Gastroesophageal sphincter (tissue), 4 donors: ENCODE measurements around the gene NABP1. TPM values are rescaled to one million over a fixed set of nuclear protein-coding genes. Genes with fewer than 3 reads are reported as not detected.

Source experiments
- ATAC-seq: fragments of 150-250 bp; one replicate; pipeline ENCODE4 v1.9.1; 2016; ENCODE audit warnings: mild to moderate bottlenecking, moderate library complexity
- H3K27ac ChIP-seq, 4 donors: fragments of 200-600 bp; sonication (generic) in 3 of 4; 1 replicate in 3 of 4; 2 replicates in 1 of 4; pipeline ENCODE4 v1.5.1; 2016 to 2019
- H3K27me3 ChIP-seq: fragments of 200-600 bp; sonication (generic); one replicate; pipeline ENCODE4 v1.5.1; 2019
- H3K36me3 ChIP-seq, 2 donors: fragments of 200-600 bp; sonication (generic); one replicate each; pipeline ENCODE4 v1.5.1; 2019; ENCODE audit warnings: control low read depth in 1 of 2
- H3K4me1 ChIP-seq, 3 donors: fragments of 200-600 bp; sonication (generic); 1 replicate in 2 of 3; 2 replicates in 1 of 3; pipeline ENCODE4 v1.5.1; 2016 to 2019; ENCODE audit warnings: control low read depth in 2 of 3
- H3K4me3 ChIP-seq, 2 donors: fragments of 200-600 bp; sonication (generic); one replicate each; pipeline ENCODE4 v1.5.1; 2019; ENCODE audit warnings: mild to moderate bottlenecking in 1 of 2, moderate library complexity in 1 of 2
- H3K9me3 ChIP-seq, 3 donors: fragments of 200-600 bp; sonication (generic); one replicate each; pipeline ENCODE4 v1.5.1; 2017 to 2019; ENCODE audit warnings: control low read depth in 2 of 3
- CTCF ChIP-seq, 4 experiments: fragments of 200-600 bp in 2 of 4; fragments of 450-650 bp in 2 of 4; sonication (generic) in 1 of 4; IDR thresholded peaks; one replicate each; pipeline ENCODE4 v1.5.1; 2017 to 2019; ENCODE audit warnings: antibody characterized with exemption in 4 of 4, mild to moderate bottlenecking in 2 of 4, moderate library complexity in 2 of 4
- EP300 ChIP-seq: sonication (generic); formaldehyde crosslinking; IDR thresholded peaks from one replicate; pipeline ENCODE4 v1.6.1; 2017; ENCODE audit warnings: antibody characterized with exemption, mild to moderate bottlenecking
- POLR2A ChIP-seq, 2 donors: fragments of 450-650 bp; IDR thresholded peaks; one replicate each; pipeline ENCODE4 v1.6.1; 2017; ENCODE audit warnings: antibody characterized with exemption in 2 of 2, mild to moderate bottlenecking in 2 of 2, moderate library complexity in 1 of 2
- POLR2AphosphoS5 ChIP-seq: sonication (generic); formaldehyde crosslinking; IDR thresholded peaks from one replicate; pipeline ENCODE4 v1.6.1; 2017; ENCODE audit warnings: antibody characterized with exemption
- WGBS, 2 donors: methylation state at CpG; one replicate each; pipeline ENCODE4 v1.1.5; 2018; ENCODE audit warnings: low coverage in 1 of 2; 5-methylcytosine and 5-hydroxymethylcytosine counted together
- total RNA-seq, 4 donors: library from RNA; depleted of rRNA; stranded (reverse); fragments of >200 nt; gene quantifications; one replicate each; pipeline ENCODE4 v1.1.0, GENCODE V29; 2016

Gene NABP1
- total RNA-seq, 4 donors from 2014 or later: 2.8 to 30.7 (median 7.9) TPM

- WGBS, 2 donors: 60 to 90% methylated on average over 2 of the region's 2 CpGs
- H3K27me3 ChIP-seq: no peaks in the 10 kb centered on the region
- no peak overlapping the region for H3K27ac ChIP-seq
- ATAC-seq: no peak
- H3K4me3 ChIP-seq: no peak overlapping the region
- H3K4me1 ChIP-seq: no peaks in the 10 kb centered on the region
- no peaks in the 10 kb centered on the region for H3K36me3 ChIP-seq
- H3K9me3 ChIP-seq: no peaks in the 10 kb centered on the region
- TF ChIP-seq EP300 (no peak), CTCF (IDR thresholded peaks at IDR 0.05) (no peak), POLR2A (IDR thresholded peaks at IDR 0.05) (no peak), POLR2AphosphoS5 (no peak)
Measured at GRCh38 chr2:191649519-191649918, 28.4 kb upstream of the NABP1 start.

- Histone ChIP-seq H3K4me1 (no peaks in the 10 kb centered on the region), H3K36me3 (no peaks in the 10 kb centered on the region), H3K27ac (no peak overlapping the region), H3K4me3 (no peak overlapping the region), H3K9me3 (no peaks in the 10 kb centered on the region), H3K27me3 (no peaks in the 10 kb centered on the region)
- 70 to 83% methylated on average over 1 to 3 of the region's 3 CpGs for WGBS, 2 donors
- TF ChIP-seq POLR2A (IDR thresholded peaks at IDR 0.05) (no peak), EP300 (no peak), POLR2AphosphoS5 (no peak), CTCF (IDR thresholded peaks at IDR 0.05) (no peak)
- no peak for ATAC-seq
Measured at GRCh38 chr2:191650896-191651773, 26.8 kb upstream of the NABP1 start.

- WGBS, 2 donors: 79 to 100% methylated on average over 3 to 5 of the region's 5 CpGs
- Histone ChIP-seq H3K27ac (no peak overlapping the region), H3K4me3 (no peak overlapping the region), H3K9me3 (no peaks in the 10 kb centered on the region), H3K4me1 (no peaks in the 10 kb centered on the region), H3K27me3 (no peaks in the 10 kb centered on the region), H3K36me3 (no peaks in the 10 kb centered on the region)
- no peak for ATAC-seq
- TF ChIP-seq EP300 (no peak), CTCF (IDR thresholded peaks at IDR 0.05) (no peak), POLR2A (IDR thresholded peaks at IDR 0.05) (no peak)
Measured at GRCh38 chr2:191653667-191654391, 24.1 kb upstream of the NABP1 start.

GRCh38 chr2:191656391-191656790, 21.5 kb upstream of the NABP1 start:
- ATAC-seq: peak; percentile 89
- no peaks in the 10 kb centered on the region for H3K4me1 ChIP-seq
- H3K4me3 ChIP-seq: no peak overlapping the region
- H3K9me3 ChIP-seq: no peaks in the 10 kb centered on the region
- no peaks in the 10 kb centered on the region for H3K27me3 ChIP-seq
- H3K27ac ChIP-seq: peak overlapping the region in 3 of 4 donors; percentile 18 to 73 (median 53)
- peak; percentile 63 for TF ChIP-seq POLR2AphosphoS5
- TF ChIP-seq EP300: no peak
- TF ChIP-seq CTCF (IDR thresholded peaks at IDR 0.05): no peak
- H3K36me3 ChIP-seq: no peaks in the 10 kb centered on the region

- no peaks in the 10 kb centered on the region for H3K36me3 ChIP-seq
- TF ChIP-seq CTCF (IDR thresholded peaks at IDR 0.05) (no peak), POLR2A (IDR thresholded peaks at IDR 0.05) (no peak), EP300 (no peak), POLR2AphosphoS5 (no peak)
- peak overlapping the region in 3 of 4 donors; percentile 18 to 73 (median 53) for H3K27ac ChIP-seq
- H3K9me3 ChIP-seq: no peaks in the 10 kb centered on the region
- no peaks in the 10 kb centered on the region for H3K27me3 ChIP-seq
- no peak for ATAC-seq
- H3K4me1 ChIP-seq: no peaks in the 10 kb centered on the region
- no peak overlapping the region for H3K4me3 ChIP-seq
Measured at GRCh38 chr2:191656792-191657191, 21.1 kb upstream of the NABP1 start.
